Stimulated activated CD8-positive, alpha-beta memory T cell treated with anti-CD3 and anti-CD28 coated beads, Interleukin-7, amount 100 ng/mL, for 1 hour (primary cell): ENCODE measurements around the gene USP34.
"Not testable (repeated sequence)": the region's sequence is repeated elsewhere in the genome, so short reads cannot be mapped to it uniquely, and the experiment has no call there.

ENCODE experiments used
- DNase-seq, 2 donors: peaks; one replicate each; pipeline ENCODE4 v3.0.0-alpha.2; 2020; ENCODE audit warnings: low read depth in 2 of 2

USP34 gene

GRCh38 chr2:61463769-61464475, 7.0 kb downstream of the USP34 start:
- no peak for DNase-seq

GRCh38 chr2:61461404-61461803, 9.5 kb downstream of the USP34 start:
- no peak for DNase-seq

- DNase-seq: no peak
Measured at GRCh38 chr2:61460163-61460562, 10.7 kb downstream of the USP34 start.

GRCh38 chr2:61456746-61457420, 14.0 kb downstream of the USP34 start:
- DNase-seq: no peak

GRCh38 chr2:61456070-61456745, 14.7 kb downstream of the USP34 start:
- no peak for DNase-seq

DNA sequence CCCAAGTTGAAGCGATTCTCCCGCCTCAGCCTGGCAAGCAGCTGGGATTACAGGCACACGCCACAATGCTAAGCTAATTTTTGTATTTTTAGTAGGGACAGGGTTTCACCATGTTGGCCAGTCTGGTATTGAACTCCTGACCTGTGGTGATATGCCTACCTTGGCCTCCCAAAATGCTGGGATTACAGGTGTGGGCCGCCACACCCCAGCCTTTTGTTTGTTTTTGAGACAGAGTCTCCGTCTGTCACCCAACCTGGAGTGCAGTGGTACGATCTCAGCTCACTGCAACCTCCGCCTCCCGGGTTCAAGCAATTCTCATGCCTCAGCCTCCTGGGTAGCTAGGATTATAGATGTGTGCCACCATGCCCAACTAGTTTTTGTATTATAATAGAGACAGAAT, 15.9 kb downstream of the USP34 start:
- DNase-seq: not testable (repeated sequence)

- no peak for DNase-seq
Measured at GRCh38 chr2:61454383-61454782, 16.5 kb downstream of the USP34 start.

DNA sequence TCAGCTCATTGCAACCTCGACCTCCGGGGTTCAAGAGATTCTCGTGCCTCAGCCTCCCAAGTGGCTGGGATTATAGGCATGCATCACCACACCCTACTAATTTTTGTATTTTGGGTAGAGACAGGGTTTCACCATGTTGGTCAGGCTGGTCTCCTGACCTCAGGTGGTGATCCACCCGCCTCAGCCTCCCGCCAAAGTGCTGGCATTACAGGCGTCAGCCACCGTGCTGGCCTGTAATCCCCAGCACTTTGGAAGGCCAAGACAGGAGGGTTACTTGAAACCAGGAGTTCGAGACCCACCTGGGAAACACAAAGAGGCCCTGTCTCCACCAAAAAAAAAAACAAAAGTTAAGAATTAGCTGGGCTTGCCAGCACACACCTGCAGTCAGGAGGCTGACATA, 18.5 kb downstream of the USP34 start:
- DNase-seq: no peak

- DNase-seq: no peak
Measured at GRCh38 chr2:61451178-61451577, 19.7 kb downstream of the USP34 start.

GRCh38 chr2:61450144-61450543, 20.7 kb downstream of the USP34 start:
- DNase-seq: no peak

DNA sequence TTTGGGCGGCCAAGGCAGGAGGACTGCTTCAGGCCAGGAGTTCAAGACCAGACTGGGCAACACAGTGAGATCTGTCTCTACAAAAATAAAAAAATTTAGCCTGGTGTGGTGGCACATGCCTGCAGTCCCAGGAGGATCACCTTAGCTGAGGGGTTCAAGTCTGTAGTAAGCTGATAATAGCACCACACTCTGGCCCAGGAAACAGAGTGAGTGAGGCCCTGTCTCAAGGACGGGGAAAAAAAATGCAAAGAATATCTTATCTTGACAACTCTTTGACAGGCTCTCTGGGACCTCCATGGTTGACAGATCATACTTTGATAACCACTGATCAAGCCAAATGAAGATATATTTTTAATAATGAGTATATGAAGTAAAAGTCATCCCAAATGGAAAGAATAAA, 22.7 kb downstream of the USP34 start:
- DNase-seq: no peak

DNA sequence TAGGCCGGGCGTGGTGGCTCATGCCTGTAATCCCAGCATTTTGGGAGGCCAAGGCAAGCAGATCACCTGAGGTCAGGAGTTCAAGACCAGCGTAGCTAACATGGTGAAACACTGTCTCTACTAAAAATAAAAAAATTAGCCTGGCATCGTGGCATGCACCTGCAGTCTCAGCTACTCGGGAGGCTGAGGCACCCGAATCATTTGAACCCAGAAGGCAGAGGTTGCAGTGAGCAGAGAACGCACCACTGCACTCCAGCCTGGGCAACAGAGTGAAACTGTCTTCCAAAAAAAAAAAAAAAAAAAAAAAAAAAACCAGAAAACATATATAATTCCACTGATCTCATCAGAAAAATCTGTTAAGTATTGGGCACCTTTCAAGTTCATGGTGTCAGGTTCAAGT, 23.9 kb downstream of the USP34 start:
- DNase-seq: not testable (repeated sequence)

- no peak for DNase-seq
Measured at GRCh38 chr2:61443342-61444041, 27.4 kb downstream of the USP34 start.

DNA sequence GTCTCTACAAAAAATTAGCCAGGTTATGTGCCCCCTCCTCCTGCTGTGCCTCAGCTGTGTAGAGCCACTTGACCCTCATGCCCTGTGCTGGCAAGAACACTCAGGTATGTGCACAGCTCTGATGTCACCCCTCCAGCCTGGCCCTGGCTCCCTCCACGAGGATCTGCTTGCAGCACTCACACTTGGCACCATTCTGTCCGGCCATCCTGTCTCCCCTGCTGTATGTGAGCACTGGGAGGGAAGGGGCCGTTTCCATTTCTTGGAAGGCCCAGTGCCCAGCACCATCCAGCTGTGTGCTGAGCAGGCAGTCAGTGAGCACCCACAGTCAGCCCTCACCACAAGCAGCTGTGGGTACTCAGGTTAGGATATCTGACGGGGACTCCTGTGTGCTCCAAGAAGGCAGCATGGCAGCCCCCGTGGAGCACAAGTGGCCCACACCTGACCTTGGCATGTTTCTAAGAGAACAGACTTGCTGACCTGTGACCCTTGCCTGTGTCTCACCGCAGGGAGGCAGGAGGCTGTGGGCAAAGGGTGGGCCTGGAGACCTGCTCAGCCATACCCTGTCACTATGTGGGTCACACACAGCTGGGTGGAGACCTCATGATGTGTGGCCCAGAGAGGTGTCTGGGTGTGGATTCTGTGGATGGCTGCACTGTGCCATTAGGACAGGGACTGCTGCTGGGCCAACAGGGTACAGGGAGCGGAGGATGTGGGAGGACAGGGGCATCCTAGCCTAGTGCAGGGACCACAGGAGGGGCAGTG, 31.5 kb downstream of the USP34 start:
- DNase-seq: no peak

DNA sequence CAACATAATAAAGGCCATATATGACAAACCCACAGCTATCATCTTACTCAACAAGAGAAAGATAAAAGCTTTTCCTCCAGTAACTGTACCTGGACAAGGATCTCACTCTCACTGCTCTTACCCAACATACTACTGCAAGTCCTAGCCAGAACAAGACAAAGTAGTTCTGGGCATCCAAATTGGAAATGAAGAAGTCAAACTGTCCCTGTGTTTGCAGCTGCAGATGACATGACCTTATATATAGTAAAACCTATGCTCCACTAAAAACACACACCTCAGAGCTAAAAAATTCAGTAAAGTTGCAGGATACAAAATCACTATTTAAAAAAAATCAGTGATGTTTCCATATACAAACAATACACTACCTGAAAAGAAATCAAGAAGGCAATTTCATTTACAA, 32.2 kb downstream of the USP34 start:
- no peak for DNase-seq

GRCh38 chr2:61437170-61437569, 33.7 kb downstream of the USP34 start:
- no peak for DNase-seq

DNA sequence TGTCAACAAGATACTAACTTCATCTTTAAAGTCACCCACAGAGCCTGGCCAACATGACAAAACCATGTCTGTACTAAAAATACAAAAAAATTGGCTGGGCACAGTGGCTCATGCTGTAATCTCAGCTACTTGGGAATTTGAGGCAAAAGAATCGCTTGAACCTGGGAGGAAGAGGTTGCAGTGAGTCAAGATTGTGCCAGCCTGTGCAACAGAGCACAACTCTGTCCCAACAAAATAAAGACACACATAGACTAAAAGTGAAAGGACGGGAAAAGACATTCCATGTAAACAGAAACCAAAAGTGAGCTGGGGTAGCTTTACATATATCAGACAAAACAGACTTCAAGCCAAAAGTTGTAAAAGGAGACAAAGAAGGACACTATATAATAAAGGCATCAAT, 34.8 kb downstream of the USP34 start:
- DNase-seq: no peak

GRCh38 chr2:61435291-61435690, 35.6 kb downstream of the USP34 start:
- DNase-seq: no peak

DNA sequence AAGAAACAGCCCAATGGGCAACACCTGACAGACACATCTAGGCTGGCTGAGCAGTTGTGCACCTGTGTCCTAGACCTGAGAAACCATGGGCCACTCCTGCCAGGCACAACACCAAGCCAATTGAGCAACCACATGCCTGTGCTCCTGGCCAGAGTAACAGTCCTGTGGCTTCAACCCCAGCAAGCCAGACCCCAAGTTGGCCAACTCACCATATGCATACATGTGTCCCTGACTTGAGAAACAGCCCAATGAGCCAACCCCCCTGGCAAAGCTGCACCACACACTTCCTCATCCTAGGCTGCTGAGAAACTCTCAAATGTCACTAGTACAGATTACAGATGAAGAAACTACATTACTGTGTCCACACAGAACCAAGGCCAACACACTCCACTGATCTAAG, 36.6 kb downstream of the USP34 start:
- DNase-seq: no peak

DNA sequence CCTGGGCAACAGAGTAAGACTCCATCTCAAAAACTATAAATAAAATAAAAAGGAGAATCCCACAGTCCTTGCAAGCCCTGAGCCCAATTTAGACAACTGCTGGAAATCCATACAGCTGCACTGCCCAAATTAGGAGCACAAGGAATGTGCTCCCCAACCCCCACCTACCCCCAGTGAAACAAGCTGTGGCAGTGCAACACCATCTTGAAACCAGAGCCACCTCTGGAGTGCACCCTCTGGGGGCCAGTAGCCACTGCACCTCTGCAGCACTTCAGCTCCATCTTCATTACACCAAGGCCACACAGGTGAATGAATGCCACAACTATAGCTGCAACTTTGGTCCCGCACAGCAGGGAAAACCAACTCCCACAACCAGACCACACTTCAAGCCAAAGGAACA, 37.3 kb downstream of the USP34 start:
- DNase-seq: no peak

DNA sequence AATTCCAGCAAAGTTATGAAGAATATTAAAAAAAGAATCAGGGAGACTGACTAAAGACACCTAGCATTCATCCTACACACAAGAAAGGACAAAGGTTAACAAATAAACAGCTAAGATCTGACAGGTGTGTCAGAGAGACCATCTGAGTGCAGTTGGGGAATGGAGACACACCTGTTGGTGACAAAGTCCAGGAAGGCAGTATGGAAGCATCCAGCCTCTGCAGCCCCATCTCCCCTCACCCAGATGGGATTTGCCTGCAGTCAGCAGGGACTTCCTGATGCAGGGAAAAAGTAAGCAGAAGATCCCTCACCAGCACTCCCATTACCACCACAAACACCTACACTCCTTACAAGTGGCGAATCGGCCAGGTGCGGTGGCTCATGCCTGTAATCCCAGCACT, 37.9 kb downstream of the USP34 start:
- DNase-seq: no peak

DNA sequence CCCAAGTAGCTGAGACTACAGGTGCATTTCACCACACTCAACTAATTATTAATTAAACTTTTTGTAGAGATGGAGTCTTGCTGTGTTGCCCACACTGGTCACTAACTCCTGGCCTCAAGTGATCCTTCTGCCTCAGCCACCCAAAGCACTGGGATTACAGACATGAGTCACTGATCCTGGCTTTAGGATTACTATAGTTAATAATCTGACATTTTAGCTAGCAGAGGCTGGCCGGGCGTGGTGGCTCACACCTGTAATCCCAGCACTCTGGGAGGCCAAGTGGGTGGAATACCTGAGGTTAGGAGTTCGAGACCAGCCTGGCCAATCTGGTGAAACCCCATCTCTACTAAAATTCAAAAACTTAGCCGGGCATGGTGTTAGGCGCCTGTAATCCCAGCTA, 39.5 kb downstream of the USP34 start:
- no peak for DNase-seq
